ENCODE measurements around the gene PTPRN2. TPM values are rescaled to one million over a fixed set of nuclear protein-coding genes. Genes with fewer than 3 reads are reported as not detected.
"Not testable (repeated sequence)": the region's sequence is repeated elsewhere in the genome, so short reads cannot be mapped to it uniquely, and the experiment has no call there.

PTPRN2 gene
- total RNA-seq, 2 donors from 2014 or later = 0.35 to 0.61 TPM

DNA sequence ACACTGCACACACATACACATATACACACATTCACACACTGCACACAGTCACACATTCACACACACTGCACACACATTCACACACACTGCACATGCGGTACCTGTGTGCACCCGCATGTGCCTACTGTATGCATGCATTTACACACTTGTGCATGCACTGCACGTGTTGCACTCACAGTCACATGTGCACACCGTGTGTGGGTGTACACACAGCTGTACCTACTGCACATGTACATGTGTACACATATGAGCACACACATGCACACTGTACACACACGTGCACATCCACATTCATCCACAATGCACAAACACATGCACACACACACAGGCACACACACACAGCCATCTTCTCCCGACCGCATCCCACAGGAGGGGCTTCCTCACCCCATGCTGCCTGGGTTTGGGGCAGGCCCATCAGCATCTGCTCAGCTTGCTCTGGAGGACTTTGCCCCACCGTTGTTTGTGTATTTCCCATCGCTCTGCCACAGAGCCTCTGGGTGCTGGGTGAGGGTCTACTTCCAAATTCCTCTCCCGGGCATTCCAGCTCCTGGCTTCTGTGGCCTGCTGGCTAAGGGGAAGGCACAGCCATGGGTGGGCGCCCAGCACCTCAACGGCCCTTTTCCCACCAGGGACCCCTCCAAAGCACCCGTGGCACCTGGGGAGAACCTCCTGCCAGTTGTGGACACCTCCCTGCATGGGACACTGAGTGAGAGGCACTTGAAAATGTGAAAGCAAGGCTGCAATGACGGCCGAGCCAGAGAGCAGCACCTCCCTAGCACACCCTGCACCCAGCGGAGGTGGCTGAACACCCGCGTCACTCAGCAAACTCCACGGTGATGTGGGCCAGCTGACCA, 324.3 kb downstream of the PTPRN2 start:
- Mint-ChIP-seq H3K36me3 (no peaks in the 10 kb centered on the region), H3K27ac (no peak overlapping the region), H3K9me3 (no peaks in the 10 kb centered on the region)
- ATAC-seq (no peak), DNase-seq (ENCODE audit: low spot score in 2 of 2) (peak in 1 of 2 donors; percentile 31)

DNA sequence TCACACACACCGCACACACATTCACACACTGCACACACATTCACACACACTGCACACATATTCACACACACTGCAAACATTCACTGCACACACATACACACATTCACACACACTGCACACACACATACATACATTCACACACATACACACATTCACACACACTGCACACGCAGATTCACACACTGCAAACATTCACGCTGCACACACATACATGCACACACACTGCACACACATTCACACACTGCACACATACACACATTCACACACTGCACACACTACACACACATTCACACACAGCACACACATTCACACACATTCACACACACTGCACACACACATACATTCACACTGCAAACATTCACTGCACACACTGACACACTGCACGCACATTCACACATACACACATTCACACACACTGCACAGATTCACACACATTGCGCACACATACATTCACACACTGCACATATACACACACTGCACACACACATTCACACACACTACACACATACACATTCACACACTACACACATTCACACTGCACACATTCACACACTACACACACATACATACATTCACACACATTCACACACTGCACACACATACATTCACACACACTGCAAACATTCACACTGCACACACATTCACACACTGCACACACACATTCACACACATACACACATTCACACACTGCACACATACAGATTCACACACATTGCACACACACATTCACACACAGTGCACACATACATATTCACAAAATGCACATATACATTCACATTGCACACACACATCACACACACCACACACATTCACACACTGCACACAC, 325.1 kb downstream of the PTPRN2 start:
- ATAC-seq = no peak
- Mint-ChIP-seq H3K9me3 (no peaks in the 10 kb centered on the region), H3K27ac (no peak overlapping the region), H3K36me3 (no peaks in the 10 kb centered on the region)
- no peak for DNase-seq (ENCODE audit: low spot score in 2 of 2)

DNA sequence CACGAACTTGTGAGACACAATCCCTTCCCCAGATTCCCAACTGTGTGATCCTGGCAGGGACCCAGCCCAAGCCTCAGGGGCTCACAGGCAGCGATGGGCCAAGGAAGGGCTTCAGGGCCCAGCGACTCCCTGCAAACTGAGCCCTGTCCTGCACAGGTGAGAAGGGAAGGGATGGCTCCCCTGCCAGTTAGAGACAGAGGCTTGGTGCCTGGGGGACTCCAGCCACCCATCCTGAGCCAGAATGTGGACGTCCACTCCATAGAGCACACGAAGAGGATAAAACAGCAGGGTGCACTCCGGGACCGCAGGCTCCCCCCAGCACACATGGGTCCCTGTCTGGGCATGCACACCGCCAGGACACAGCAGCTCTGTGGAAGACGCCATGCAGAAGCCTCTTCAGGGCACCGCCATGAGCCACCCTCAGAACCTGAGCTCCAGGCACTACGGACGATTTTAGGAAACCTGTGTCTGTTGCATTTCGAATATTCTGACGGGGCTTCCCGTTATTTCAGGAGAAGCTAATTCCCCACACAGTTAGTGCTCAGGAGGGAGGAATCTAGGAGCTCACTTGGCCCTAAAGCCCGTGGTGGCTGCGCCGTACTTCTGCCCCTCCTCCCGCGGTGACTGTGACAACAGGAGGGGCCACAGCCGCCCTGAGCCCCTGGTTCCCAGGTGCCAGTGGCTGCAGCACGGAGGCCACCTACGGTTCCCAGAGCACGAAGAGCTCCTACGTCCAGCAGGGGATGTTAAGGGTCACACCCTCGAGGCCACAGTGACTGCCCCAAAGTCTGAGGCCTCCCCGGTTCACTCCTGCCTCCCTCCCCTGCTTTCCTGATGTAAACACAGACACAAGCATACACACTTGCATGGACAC, 326.0 kb downstream of the PTPRN2 start:
- no peaks in the 10 kb centered on the region for H3K9me3 Mint-ChIP-seq
- ATAC-seq (no peak), DNase-seq (ENCODE audit: low spot score in 2 of 2) (no peak)
- no peaks in the 10 kb centered on the region for H3K36me3 Mint-ChIP-seq
- no peak overlapping the region for H3K27ac Mint-ChIP-seq

GRCh38 chr7:158260567-158261361, 326.9 kb downstream of the PTPRN2 start:
- no peaks in the 10 kb centered on the region for H3K9me3 Mint-ChIP-seq
- no peaks in the 10 kb centered on the region for H3K36me3 Mint-ChIP-seq
- H3K27ac Mint-ChIP-seq = no peak overlapping the region
- DNase-seq (ENCODE audit: low spot score in 2 of 2) (no peak), ATAC-seq (no peak)

DNA sequence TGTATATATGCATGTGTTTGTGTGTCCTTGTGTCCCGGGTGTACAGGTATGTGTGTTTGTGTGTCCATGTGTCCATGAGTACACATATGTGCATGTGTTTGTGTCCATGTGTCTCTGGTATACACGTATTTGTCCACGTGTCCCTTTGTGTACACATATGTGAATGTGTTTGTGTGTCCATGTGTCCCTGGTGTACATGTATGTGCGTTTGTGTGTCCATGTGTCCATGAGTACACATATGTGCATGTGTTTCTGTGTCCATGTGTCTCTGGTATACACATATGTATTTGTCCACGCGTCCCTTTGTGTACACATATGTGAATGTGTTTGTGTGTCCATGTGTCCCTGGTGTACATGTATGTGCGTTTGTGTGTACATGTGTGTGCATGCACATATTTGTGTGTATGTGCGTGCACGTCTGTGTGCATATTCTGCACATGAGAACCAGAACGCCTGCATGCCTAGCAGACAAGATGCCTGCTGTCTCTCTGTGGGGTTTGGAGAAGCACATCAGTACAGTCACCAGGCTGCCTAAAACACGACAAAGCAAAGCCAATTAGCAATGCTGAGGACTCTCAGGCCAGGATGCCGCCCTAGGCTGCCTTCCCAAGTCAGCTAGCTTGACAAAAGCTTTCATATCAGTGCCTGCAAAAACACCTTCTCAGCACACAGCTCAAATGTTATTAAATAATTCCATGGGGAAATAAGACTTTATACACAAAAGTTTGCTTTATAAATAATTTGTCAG, 327.8 kb downstream of the PTPRN2 start:
- Mint-ChIP-seq H3K9me3 (no peaks in the 10 kb centered on the region), H3K36me3 (no peaks in the 10 kb centered on the region), H3K27ac (no peak overlapping the region)
- ATAC-seq (no peak), DNase-seq (ENCODE audit: low spot score in 2 of 2) (no peak)

GRCh38 chr7:158259141-158259540, 328.5 kb downstream of the PTPRN2 start:
- ATAC-seq = no peak
- no peak overlapping the region for H3K27ac Mint-ChIP-seq

GRCh38 chr7:158258411-158259130, 329.1 kb downstream of the PTPRN2 start:
- Mint-ChIP-seq H3K36me3 (no peaks in the 10 kb centered on the region), H3K27ac (no peak overlapping the region), H3K9me3 (no peaks in the 10 kb centered on the region)
- no peak for DNase-seq (ENCODE audit: low spot score in 2 of 2)
- no peak for ATAC-seq

More at GRCh38 chr7:158259141-158259540, 328.5 kb downstream of the PTPRN2 start:
- H3K36me3 Mint-ChIP-seq = no peaks in the 10 kb centered on the region
- no peak for DNase-seq (ENCODE audit: low spot score in 2 of 2)
- no peaks in the 10 kb centered on the region for H3K9me3 Mint-ChIP-seq

- no peak overlapping the region for H3K27ac Mint-ChIP-seq
- no peaks in the 10 kb centered on the region for H3K36me3 Mint-ChIP-seq
- ATAC-seq (no peak), DNase-seq (ENCODE audit: low spot score in 2 of 2) (peak in 1 of 2 donors; percentile 40)
- no peaks in the 10 kb centered on the region for H3K9me3 Mint-ChIP-seq
Observed at GRCh38 chr7:158257516-158258410, 329.9 kb downstream of the PTPRN2 start.

DNA sequence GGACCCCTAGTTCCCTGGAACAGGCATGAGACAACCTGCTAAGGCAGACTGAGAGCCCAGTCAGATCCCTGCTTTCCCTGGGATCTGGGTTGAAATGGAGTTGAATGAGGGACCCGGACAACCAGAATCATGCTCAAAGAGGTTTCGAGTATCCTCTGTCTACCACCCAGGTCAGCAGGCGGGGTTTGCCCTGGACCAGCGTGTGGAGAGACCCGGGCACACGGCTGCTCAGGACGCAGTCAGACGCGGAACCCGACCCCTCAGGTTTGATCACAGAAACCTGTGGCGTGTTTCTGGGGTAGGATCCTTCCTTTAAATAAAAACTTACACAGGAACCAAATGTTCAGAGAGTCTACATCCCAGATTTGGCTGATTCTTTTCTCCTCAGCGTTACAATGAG, 330.6 kb downstream of the PTPRN2 start:
- ATAC-seq (no peak), DNase-seq (ENCODE audit: low spot score in 2 of 2) (peak in 1 of 2 donors; percentile 11)
- Mint-ChIP-seq H3K36me3 (no peaks in the 10 kb centered on the region), H3K9me3 (no peaks in the 10 kb centered on the region), H3K27ac (no peak overlapping the region)

DNA sequence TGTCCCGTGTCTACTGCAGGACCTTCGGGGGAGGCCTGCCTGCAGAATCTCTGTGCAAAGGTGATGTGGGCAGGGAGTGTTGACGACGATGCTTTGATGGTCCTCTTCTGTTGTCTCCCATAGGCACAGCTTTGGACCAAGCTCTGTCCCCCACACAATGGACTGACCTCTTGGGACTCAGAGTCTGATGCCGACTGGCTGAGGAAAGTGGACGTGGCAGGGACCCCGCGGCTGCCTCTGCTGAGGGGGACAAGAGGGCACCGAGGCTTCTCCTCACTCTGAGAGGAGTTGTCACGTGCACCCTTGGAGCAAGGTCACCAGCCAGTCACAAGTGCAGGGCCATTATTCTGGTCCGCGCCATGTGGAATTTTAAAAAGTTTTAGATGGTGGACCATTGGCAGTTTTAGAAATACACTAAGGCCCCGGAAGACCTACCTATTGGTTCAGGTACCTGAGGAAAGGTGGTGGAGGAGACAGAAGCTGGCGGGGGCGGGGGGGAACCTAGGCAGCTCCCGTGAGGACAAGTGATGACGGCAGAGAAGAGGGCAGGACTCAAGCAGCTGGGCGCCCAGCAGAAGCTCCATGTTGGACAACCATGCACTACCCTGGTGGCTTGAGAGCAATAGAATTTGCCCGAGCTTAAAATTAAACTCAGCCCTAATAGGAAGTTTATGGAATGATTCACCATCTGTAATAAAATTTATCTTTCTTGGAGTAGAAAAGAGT, 331.4 kb downstream of the PTPRN2 start:
- DNase-seq (ENCODE audit: low spot score in 2 of 2) (peak in 1 of 2 donors; percentile 35), ATAC-seq (no peak)
- Mint-ChIP-seq H3K36me3 (no peaks in the 10 kb centered on the region), H3K27ac (no peak overlapping the region), H3K9me3 (no peaks in the 10 kb centered on the region)

GRCh38 chr7:158255558-158255957, 332.1 kb downstream of the PTPRN2 start:
- DNase-seq (ENCODE audit: low spot score in 2 of 2) (peak in 1 of 2 donors; percentile 23), ATAC-seq (no peak)
- Mint-ChIP-seq H3K27ac (no peak overlapping the region), H3K36me3 (no peaks in the 10 kb centered on the region), H3K9me3 (no peaks in the 10 kb centered on the region)

DNA sequence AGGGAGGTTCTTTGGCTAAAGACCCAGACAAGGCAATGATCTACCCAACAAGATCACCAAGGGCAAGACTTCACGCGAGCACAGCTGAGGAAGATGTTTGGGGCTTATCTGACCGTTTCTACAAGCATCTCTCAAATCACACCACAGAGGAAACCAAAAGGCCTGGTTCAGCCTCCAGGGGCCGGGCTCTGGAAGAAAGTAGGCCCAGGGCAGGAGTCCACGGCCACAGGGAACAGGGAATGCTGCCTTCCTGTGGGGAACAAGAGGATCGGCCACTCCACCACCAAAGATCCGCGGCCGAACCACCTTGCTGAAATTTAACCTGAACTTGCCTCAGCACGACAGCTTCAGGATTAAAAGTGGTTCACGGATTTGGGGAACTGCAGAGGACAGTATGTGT, 332.5 kb downstream of the PTPRN2 start:
- Mint-ChIP-seq H3K9me3 (no peaks in the 10 kb centered on the region), H3K27ac (no peak overlapping the region), H3K36me3 (no peaks in the 10 kb centered on the region)
- ATAC-seq (no peak), DNase-seq (ENCODE audit: low spot score in 2 of 2) (no peak)

- H3K36me3 Mint-ChIP-seq; H3K27ac Mint-ChIP-seq; H3K9me3 Mint-ChIP-seq; DNase-seq (ENCODE audit: low spot score in 2 of 2); ATAC-seq: not testable (repeated sequence)
Observed at GRCh38 chr7:158253670-158254045, 334.0 kb downstream of the PTPRN2 start.
